Stimulated activated CD8-positive, alpha-beta memory T cell treated with anti-CD3 and anti-CD28 coated beads, Interleukin-12 subunit alpha, Interleukin-12 subunit beta, amount 100 ng/mL, for 24 hours (primary cell): ENCODE measurements around the gene ZNF746.

Source experiments
- DNase-seq: peaks from one replicate; pipeline ENCODE4 v3.0.0-alpha.2; 2020; ENCODE audit errors: extremely low read depth

ZNF746 gene

GRCh38 chr7:149490083-149490760 lies 7.4 kb downstream of the ZNF746 start:
- no peak for DNase-seq

GRCh38 chr7:149489391-149490024 lies 8.1 kb downstream of the ZNF746 start:
- no peak for DNase-seq

GRCh38 chr7:149479568-149479967 lies 18.0 kb downstream of the ZNF746 start:
- no peak for DNase-seq

- no peak for DNase-seq
These were observed 18.9 kb downstream of the ZNF746 start for GRCh38 chr7:149478754-149479153.

- no peak for DNase-seq
These were observed 19.8 kb downstream of the ZNF746 start for GRCh38 chr7:149477494-149478443.

- DNase-seq: no peak
These were observed 20.8 kb downstream of the ZNF746 start for GRCh38 chr7:149476791-149477190.

- no peak for DNase-seq
These were observed 22.2 kb downstream of the ZNF746 start for GRCh38 chr7:149475121-149476045.

- DNase-seq: no peak
These were observed 23.1 kb downstream of the ZNF746 start for GRCh38 chr7:149474309-149475120.

- DNase-seq: no peak
These were observed 24.4 kb downstream of the ZNF746 start for GRCh38 chr7:149473251-149473650.

- no peak for DNase-seq
These were observed 26.2 kb downstream of the ZNF746 start for GRCh38 chr7:149471289-149471953.

GRCh38 chr7:149469806-149470205 lies 27.8 kb downstream of the ZNF746 start:
- DNase-seq: no peak

GRCh38 chr7:149468208-149468607 lies 29.4 kb downstream of the ZNF746 start:
- no peak for DNase-seq

GRCh38 chr7:149467321-149467859 lies 30.2 kb downstream of the ZNF746 start:
- DNase-seq: no peak

GRCh38 chr7:149466364-149466763 lies 31.2 kb downstream of the ZNF746 start:
- no peak for DNase-seq

- no peak for DNase-seq
These were observed 34.0 kb downstream of the ZNF746 start for GRCh38 chr7:149463500-149464161.

- no peak for DNase-seq
These were observed 35.5 kb downstream of the ZNF746 start for GRCh38 chr7:149462101-149462520.

GRCh38 chr7:149460493-149461277 lies 36.9 kb downstream of the ZNF746 start, which contains the start of gene ZNF777:
Gene ZNF777, minus strand, starts transcription at chr7:149461062. Its CDS starts 5,040 bp downstream, at chr7:149456022.
- DNase-seq: peak; percentile 42
